Epithelial cell of esophagus (primary cell): ENCODE data around the gene GPATCH11.

Source experiments
- DNase-seq: peaks from one replicate; pipeline ENCODE4 v3.0.0; 2010; ENCODE audit warnings: low read depth
- H3K4me3 ChIP-seq: 2 replicates; pipeline ENCODE4 v1.5.1; 2011; ENCODE audit warnings: mild to moderate bottlenecking, low read length, control low read depth
- CTCF ChIP-seq: IDR thresholded peaks from 2 replicates; pipeline ENCODE4 v1.5.1; 2011; ENCODE audit warnings: low read depth, mild to moderate bottlenecking, low read length, control low read depth, inconsistent platforms; ENCODE audit not compliant: insufficient read depth; ENCODE audit errors: missing control alignments

Gene GPATCH11

DNA sequence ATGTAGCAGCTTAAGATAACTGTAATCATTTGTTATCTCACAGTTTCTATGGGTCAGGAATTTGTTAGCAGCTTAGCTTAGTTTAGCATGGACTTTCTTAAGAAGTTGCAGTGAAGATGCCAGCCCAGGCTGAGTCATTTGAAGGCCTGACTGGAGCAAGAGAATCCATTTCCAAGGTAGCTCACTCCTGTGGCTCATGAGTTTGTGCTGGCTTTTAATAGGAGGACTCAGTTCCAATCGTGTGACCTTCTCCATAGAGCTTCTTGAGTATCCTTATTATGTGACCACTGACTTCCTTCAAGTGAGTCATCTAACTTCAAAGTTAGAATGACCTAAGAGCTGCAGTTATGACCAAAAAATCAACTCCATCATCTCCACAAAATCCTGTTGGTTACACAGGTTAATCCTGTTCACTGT, 1.4 kb downstream of the GPATCH11 start:
- no peak overlapping the region for H3K4me3 ChIP-seq
- TF ChIP-seq CTCF: no peak
- peak; percentile 55 for DNase-seq

DNA sequence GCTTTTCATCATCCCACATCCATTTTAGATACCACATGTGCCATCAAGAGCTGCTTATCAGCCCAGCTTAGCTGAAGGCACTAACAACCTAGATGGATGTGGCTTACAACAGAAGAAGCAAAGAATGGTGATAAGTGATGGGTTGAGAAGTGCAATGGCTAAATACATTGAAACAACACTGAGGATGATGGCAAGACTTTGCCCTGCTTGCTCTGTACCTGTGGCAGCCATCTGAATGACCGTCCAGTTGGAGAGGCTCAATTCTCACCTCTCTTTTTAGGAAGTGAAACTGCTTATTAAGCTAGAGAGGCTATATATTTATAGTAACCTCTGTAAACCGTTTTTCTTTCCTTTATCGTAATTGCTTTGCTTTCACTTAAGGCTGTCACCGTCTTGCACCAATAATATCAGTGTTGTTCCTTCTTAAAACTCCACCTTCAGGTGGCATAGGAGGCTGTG, 5.7 kb downstream of the GPATCH11 start:
- no peak for DNase-seq
- H3K4me3 ChIP-seq: no peak overlapping the region
- TF ChIP-seq CTCF: no peak

DNA sequence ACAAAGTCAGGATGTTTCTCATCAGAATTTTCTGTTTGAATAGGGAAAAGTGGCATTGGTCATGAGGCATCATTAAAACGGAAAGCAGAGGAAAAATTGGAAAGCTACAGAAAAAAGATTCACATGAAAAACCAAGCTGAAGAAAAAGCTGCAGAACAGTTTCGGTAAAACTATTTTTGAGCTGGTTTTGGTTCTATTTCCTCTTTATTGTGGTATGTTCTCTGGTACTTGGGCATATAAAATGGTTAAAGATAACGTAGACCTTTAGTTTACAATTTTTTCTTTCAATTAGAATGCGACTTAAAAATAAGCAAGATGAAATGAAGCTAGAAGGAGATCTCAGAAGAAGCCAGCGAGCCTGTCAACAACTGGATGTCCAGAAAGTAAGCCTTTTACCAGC, 7.6 kb downstream of the GPATCH11 start:
- TF ChIP-seq CTCF: no peak
- no peak overlapping the region for H3K4me3 ChIP-seq
- no peak for DNase-seq

- no peak for TF ChIP-seq CTCF
Measured at GRCh38 chr2:37096568-37096967, 12.2 kb downstream of the GPATCH11 start.

DNA sequence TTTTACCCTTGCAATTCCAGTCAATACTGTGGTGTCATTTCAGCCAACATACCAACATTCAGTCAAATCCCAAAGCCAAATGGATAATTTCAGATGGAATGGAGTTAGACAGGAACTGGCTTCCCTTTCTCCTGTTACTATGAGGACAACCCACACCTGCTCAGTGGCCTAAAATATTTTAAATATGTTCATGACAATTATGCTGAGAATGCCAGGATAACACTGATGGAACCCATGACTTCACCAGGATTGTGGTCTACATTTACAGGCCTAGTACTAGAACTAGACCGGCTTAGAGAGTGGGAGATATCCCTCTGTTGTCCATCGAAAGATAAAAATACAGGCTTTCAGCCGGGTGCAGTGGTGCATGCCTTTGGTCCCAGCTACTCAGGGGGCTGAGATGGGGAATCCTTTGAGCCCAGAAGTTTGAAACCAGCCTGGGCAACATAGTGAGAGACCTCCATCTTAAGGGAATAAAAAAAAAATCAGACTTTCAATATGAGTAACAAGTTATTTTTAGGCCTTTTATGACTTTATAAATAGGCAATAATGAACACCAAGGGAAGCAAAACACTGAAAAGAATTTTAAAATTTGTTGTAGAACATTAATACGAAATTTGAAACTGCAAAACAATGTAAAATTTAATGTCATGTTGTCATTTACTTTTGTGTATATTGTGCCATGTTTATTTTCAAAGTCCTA, 14.2 kb downstream of the GPATCH11 start:
- TF ChIP-seq CTCF: no peak
- DNase-seq: no peak
- no peak overlapping the region for H3K4me3 ChIP-seq

More at GRCh38 chr2:37096568-37096967, 12.2 kb downstream of the GPATCH11 start:
- H3K4me3 ChIP-seq: no peak overlapping the region
- DNase-seq: no peak

- DNase-seq: no peak
- no peak overlapping the region for H3K4me3 ChIP-seq
- no peak for TF ChIP-seq CTCF
Measured at GRCh38 chr2:37100054-37100453, 15.7 kb downstream of the GPATCH11 start.

GRCh38 chr2:37102588-37102987, 18.3 kb downstream of the GPATCH11 start:
- no peak overlapping the region for H3K4me3 ChIP-seq
- DNase-seq: no peak
- TF ChIP-seq CTCF: no peak
